Adrenal gland (tissue), 5 donors: ENCODE data around the gene SPNS1.

Experiments
- POLR2A ChIP-seq, 2 donors: fragments of 450-650 bp; IDR thresholded peaks; one replicate each; pipeline ENCODE4 v1.6.1; 2017; ENCODE audit warnings: antibody characterized with exemption in 2 of 2, mild to moderate bottlenecking in 2 of 2, moderate library complexity in 1 of 2
- TF ChIP-seq, protein P1 (sequence below), 6 experiments: fragments of 450-650 bp in 4 of 6; fragments of 200-600 bp in 2 of 6; sonication (generic) in 1 of 6; IDR thresholded peaks; 1 replicate in 5 of 6; 2 replicates in 1 of 6; pipeline versions ENCODE4 v1.5.1 to v1.8.0; 2016 to 2021; ENCODE audit warnings: antibody characterized with exemption in 6 of 6, mild to moderate bottlenecking in 2 of 6, moderate library complexity in 1 of 6
- donor health status: DM: no; HTN: no; CAD: no.

DNA sequence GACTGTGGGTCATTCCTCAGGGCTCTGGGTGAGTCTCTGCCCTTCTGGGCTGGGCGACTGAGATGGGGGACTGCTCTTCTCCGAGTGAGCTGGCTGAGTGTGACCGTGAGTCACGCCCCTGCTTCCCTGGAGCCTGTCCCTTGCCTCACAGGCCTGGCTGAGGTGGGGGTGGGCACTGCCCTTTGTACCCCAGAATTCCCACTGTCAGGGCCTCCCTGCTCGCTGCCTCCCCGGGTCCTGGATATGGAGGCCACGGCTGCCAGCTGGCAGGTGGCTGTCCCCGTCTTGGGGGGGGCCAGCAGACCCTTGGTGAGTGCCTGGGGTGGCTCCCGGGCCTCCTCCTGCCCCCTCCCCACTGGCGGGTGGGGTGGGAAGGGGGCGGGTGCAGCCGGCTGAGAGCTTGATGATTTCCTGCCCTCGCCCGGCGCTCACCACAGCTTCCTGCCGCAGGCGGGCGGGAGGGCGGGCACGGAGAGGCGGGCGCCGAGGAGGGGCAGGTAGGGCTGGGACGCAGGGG, 10.1 kb downstream of the SPNS1 start, which contains the start of gene LAT:
- TF ChIP-seq, protein P1, sequence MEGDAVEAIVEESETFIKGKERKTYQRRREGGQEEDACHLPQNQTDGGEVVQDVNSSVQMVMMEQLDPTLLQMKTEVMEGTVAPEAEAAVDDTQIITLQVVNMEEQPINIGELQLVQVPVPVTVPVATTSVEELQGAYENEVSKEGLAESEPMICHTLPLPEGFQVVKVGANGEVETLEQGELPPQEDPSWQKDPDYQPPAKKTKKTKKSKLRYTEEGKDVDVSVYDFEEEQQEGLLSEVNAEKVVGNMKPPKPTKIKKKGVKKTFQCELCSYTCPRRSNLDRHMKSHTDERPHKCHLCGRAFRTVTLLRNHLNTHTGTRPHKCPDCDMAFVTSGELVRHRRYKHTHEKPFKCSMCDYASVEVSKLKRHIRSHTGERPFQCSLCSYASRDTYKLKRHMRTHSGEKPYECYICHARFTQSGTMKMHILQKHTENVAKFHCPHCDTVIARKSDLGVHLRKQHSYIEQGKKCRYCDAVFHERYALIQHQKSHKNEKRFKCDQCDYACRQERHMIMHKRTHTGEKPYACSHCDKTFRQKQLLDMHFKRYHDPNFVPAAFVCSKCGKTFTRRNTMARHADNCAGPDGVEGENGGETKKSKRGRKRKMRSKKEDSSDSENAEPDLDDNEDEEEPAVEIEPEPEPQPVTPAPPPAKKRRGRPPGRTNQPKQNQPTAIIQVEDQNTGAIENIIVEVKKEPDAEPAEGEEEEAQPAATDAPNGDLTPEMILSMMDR (IDR thresholded peaks at IDR 0.05): no peak
- TF ChIP-seq POLR2A (IDR thresholded peaks at IDR 0.05): no peak
